Pons (tissue), 1 donor: Measurements from ENCODE around the gene RNU5D-1.

ENCODE experiments used
- DNase-seq: peaks from one replicate; pipeline ENCODE4 v3.0.0-alpha.2; 2016; ENCODE audit warnings: low spot score

The RNU5D-1 gene

GRCh38 chr1:44724955-44725698, 5.8 kb downstream of the RNU5D-1 start:
- no peak for DNase-seq

DNA sequence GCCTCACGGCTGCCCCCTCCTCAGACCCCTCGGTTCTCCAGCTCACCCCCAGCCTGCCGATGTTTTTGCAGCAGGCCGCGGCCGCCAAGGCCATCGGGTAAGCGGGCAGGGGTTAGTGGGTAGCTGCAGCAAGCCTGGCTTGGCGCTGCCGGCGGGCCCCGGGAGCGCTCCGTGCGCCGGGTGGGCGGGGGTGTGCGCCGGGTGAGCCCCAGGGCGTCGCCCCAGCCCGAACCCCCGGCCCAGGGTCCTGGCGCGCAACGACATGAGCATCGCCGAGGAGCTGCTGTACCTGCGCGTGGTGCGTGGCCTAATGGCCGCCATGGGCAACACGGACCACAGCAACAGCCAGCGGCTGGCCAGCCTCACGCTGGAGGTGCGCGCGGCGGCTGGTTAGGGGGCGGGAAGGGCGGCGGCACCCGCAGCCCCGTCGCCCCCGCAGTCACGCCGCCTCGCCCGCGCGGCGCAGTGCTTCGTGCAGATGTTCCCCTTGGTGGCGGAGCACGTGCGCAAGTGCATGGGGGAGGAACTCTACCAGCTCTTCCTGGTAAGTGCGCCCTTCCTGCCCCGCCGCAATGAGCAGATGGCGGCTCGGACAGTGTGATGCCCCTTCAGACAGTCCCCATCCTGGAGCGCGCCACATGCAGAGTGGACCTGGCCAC, 6.5 kb downstream of the RNU5D-1 start:
- no peak for DNase-seq

GRCh38 chr1:44723496-44724295, 7.3 kb downstream of the RNU5D-1 start:
- DNase-seq = peak; percentile 59

- no peak for DNase-seq
Measured at GRCh38 chr1:44723064-44723463, 7.9 kb downstream of the RNU5D-1 start.

- DNase-seq = peak; percentile 81
Measured at GRCh38 chr1:44721485-44722361, 9.2 kb downstream of the RNU5D-1 start.

DNA sequence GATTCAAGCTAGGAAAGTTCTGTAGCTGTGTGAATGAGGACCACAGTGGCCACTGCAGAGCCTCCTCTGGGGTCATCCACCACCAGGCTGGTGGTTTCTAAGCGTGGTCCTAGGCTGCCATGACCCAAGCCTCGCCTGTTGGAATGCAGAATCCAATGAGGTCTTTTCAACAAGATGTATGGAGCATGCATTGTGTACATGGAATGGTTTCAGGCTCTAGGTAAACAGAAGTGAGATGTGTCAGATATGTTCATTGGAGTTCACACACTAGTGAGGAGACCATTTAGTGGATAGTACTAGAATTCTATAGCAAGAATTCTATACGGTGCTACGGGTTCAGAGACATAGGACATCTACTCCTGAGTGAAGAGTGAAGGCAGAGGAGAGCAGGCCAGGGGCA, 10.7 kb downstream of the RNU5D-1 start:
- no peak for DNase-seq

- DNase-seq = no peak
Measured at GRCh38 chr1:44719318-44719717, 11.7 kb downstream of the RNU5D-1 start.

GRCh38 chr1:44718091-44718490, 12.9 kb downstream of the RNU5D-1 start:
- no peak for DNase-seq

DNA sequence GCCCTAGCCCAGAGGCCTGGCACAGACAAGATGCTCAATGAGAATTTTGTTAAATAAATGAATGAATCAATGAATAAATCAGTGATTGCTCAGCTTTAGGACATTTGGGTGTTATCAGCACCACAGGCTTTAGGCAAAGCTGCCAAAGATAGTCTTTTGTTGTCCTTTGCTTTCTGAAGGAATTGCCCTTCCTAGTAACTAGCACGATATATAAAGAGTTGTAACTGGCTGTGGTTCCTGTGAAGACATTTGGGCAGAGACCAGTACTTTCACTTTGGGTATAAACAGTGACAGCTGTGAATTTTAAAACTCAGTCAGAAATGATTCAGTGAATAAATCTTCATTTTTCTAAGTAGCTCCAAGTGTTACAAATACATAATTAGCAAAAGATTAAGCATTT, 13.3 kb downstream of the RNU5D-1 start:
- no peak for DNase-seq

DNA sequence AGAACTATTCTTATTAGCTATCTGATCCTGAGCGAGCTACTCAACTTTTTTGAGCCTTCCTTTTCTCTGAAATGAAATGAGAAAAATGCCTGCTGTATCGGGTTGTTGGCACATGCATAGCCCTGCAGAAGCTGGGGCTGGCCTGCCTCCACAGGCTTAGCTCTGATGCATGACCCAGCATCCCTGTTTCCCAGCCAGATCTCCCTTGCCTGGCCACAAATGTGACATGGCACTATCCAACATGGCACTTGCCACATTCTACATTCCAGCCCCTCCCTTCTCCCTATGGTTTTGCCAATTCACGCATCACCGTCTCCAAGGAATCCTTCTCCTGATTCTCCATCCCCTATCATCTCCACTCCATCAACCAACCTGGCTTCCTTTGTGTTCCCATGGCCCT, 13.8 kb downstream of the RNU5D-1 start:
- DNase-seq = no peak

- DNase-seq = peak; percentile 82
Measured at GRCh38 chr1:44714944-44715571, 15.9 kb downstream of the RNU5D-1 start.

GRCh38 chr1:44714532-44714931, 16.4 kb downstream of the RNU5D-1 start:
- DNase-seq = no peak

GRCh38 chr1:44713321-44713781, 17.6 kb downstream of the RNU5D-1 start:
- no peak for DNase-seq

- DNase-seq = peak; percentile 67
Measured at GRCh38 chr1:44707959-44708831, 22.8 kb downstream of the RNU5D-1 start.

- no peak for DNase-seq
Measured at GRCh38 chr1:44707112-44707881, 23.7 kb downstream of the RNU5D-1 start.

GRCh38 chr1:44705938-44706337, 25.0 kb downstream of the RNU5D-1 start:
- no peak for DNase-seq

DNA sequence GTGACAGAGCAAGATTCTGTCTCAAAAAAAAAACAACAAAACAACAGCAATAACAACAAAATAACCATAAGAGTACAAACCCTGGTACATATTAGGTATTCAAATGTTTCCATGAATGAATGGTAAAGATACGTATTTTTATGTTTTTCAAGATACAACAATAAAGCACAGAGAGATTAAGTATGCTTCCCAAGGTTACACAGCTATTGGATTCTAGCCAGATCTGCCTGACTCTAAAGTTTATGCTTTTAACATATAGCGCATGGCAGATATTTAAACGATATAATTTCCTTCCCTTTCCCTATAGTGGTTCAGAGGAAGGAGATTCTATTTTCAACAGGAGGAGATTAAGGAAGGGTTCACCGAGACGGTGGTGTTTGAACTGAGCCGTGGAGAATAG, 25.5 kb downstream of the RNU5D-1 start:
- no peak for DNase-seq

GRCh38 chr1:44701141-44701573, 29.8 kb downstream of the RNU5D-1 start:
- no peak for DNase-seq

- DNase-seq = no peak
Measured at GRCh38 chr1:44700573-44700972, 30.4 kb downstream of the RNU5D-1 start.
